NCI-H345 (cell line): ENCODE data around the gene TM4SF4.
"Not testable (repeated sequence)": the region's sequence is repeated elsewhere in the genome, so short reads cannot be mapped to it uniquely, and the experiment has no call there.

Experiments used
- DNase-seq: peaks from one replicate; lab custom pipeline; 2025; lab: John Stamatoyannopoulos, UW

The TM4SF4 gene, protein sequence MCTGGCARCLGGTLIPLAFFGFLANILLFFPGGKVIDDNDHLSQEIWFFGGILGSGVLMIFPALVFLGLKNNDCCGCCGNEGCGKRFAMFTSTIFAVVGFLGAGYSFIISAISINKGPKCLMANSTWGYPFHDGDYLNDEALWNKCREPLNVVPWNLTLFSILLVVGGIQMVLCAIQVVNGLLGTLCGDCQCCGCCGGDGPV

GRCh38 chr3:149474250-149474817 is at the start of gene TM4SF4:
TM4SF4 (plus strand) TSS chr3:149474697; CDS start chr3:149474878, 181 bp downstream.
- DNase-seq = no peak

DNA sequence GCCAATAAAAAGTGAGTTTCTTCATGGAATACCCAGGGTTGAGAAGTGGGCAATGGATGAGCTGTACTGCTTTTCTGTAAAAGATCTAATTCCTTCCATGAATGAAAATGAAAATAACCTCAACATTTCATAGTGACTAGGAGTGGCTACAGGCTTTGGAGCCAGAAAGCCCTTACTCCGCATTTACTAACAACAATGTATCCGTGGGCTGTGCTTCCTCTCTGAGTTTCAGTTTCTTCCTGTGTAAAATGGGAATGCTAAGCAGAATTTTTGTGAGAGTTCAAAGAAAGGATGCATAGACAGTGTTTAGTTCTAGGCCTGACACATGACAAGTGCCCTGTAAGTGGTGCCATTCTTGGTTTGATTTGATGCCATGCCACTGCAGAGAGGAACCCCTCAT is 49.6 kb upstream of the TM4SF4 start:
- no peak for DNase-seq

- no peak for DNase-seq
These were observed 48.2 kb upstream of the TM4SF4 start for GRCh38 chr3:149426325-149426724.

DNA sequence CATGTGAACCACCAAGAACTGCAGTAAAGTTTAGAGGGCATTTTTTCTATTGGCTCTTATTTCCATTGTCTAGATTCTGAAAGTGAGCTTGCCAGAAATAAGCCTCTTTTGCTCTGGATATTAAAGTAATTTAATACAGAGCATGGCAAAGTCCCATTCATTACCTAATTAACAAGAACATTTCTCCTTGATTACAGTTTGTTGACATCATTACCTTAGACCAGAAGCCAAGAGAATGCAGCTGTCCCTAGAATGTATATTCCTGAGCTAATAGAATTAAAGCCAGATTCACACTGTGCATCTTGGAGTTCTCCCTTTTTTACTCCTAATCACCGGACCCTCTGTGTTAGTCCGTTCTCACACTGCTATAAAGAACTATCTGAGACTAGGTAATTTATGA is 46.4 kb upstream of the TM4SF4 start:
- DNase-seq = no peak

DNA sequence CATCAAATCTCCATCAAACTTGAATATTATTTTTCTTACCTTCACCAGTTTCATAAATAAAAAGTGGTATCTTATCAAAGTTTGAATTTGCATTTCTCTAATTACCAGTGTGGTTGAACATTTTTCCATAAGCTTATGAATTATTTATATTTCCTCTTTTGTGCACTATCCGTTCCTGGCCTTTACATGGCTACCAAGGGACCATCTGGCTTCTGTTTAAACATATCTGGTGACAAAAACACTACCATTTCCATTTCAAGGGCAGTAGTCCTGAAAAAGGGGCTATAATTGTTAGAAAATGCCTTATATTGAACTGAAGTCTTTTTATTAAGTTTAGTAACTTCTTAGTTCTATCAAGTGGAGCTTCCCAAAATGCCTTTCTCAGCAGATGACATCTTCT is 44.3 kb upstream of the TM4SF4 start:
- no peak for DNase-seq

- DNase-seq = no peak
These were observed 42.3 kb upstream of the TM4SF4 start for GRCh38 chr3:149432149-149432548.

- DNase-seq = no peak
These were observed 38.3 kb upstream of the TM4SF4 start for GRCh38 chr3:149435996-149436885.

- no peak for DNase-seq
These were observed 37.2 kb upstream of the TM4SF4 start for GRCh38 chr3:149437286-149437685.

DNA sequence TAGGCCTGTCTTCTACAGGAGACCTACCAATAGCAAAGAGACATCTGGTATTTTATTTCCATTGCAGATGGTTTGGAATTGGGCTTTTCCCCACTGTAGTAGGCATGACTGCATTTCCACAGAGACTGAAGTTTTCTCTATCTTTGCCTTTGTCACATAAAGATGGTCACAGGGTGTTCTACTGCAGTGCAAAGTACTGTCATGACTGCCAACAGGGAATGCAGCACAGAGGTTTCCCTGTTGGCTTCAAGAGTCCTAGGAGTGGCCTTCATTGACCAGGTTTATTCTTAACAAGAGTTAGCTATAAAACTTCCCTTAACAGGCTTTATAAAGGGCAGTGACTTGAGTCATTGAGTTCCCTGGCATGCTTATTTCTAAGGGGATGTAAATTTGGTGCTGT is 36.8 kb upstream of the TM4SF4 start:
- no peak for DNase-seq

DNA sequence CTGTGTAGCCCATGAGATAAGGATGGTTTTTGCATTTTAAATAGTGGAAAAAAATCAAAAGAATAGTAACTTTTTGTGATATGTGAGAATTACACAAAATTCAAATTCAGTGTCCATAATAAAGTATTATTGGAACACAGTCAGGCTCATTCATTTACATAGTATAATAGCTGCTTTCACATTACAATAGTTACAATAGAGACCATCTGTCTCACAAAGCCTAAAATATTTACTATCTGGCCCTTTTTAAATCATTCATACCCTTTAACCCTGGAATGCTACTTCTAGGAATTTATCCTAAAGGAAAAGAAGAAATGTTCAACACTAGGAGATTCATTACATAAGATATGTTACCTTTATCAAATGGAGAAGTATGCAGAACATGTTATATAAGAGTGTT is 35.5 kb upstream of the TM4SF4 start:
- no peak for DNase-seq

- DNase-seq = no peak
These were observed 32.9 kb upstream of the TM4SF4 start for GRCh38 chr3:149441642-149442041.

- no peak for DNase-seq
These were observed 32.5 kb upstream of the TM4SF4 start for GRCh38 chr3:149442043-149442442.

DNA sequence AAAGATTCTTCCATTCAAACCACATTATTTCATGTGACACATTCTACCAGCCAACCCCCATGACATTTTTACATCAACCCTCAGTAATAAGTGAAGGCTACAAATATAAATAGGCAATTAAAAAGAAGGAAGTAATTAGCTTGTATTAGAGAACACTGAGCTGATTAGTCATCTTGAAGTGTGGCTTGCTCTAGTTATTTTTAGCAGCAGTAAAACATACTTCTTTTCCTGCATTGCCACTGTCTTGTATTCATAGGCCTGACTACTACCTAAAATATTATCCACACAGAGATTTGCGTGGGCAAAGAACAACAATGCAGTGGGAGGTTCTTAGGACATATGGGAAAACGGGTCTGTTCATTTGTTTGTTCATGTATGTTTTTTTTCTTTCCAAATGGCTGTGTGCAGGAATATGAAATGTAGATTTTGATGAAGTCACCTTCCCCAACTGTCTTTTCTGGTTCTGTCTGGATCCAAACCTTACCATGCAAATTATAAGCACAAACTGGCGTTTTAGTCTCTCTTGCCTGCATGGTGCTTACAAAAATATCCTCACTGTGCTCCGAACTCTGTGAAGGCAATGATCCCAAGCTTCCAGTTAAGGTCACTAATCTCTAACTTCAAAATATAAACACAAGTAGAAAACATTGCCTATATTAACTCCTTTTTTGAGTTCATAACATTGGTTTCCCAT is 31.5 kb upstream of the TM4SF4 start:
- DNase-seq = no peak

GRCh38 chr3:149443545-149443912 is 31.0 kb upstream of the TM4SF4 start:
- no peak for DNase-seq

DNA sequence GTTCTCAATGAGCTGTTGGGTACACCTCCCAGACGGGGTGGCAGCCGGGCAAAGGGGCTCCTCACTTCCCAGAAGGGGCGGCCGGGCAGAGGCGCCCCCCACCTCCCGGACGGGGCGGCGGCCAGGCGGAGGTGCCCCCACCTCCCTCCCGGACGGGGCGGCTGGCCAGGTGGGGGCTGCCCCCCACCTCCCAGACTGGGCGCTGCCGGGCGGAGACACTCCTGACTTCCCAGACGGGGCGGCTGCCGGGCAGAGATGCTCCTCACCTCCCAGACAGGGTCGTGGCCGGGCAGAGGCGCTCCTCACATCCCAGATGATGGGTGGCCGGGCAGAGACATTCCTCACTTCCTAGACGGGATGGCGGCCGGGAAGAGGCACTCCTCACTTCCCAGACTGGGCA is 29.6 kb upstream of the TM4SF4 start:
- not testable (repeated sequence) for DNase-seq

DNA sequence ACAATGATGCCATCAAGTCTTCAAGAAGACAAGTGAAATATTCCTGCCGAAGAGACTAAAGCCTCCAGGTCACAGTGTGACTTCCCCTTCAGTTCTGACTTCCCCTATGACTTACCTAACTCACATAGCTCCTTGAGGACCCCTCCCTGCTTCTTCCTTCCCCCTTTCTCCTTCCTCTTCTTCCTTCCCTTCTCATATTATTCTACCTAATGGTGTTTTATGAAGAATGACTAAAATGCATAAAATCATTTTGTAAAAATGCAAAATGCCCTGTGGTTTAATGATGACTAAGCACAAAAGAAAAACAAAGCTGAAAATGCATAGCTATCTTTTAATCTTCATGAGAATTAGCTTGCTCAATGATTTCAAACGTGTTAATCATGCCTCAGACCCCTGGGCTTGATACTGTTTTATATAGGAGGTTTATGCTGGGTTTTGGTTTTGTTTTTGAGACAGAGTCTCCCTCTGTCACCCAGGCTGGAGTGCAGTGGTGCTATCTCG is 26.1 kb upstream of the TM4SF4 start:
- no peak for DNase-seq

GRCh38 chr3:149449182-149449581 is 25.3 kb upstream of the TM4SF4 start:
- DNase-seq = no peak

DNA sequence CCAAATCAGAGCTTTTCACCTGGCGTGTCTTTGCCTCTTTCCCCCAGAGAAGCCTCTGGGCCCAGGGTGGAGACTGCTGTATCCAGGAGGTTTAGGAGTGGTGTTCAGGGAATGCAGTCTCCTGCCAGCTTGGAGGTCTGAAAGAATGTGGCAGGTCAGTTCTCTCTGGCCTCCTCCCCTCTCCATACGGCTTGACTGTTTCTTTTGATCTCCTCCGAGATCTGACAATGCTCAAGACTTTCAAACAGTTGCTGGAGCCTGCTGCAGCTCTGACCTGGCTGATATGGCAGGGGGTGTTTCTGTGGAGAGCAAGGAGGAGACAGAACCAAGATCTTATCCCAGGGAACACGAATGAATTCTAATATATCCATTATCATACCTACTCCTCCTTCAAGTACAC is 24.7 kb upstream of the TM4SF4 start:
- DNase-seq = no peak

DNA sequence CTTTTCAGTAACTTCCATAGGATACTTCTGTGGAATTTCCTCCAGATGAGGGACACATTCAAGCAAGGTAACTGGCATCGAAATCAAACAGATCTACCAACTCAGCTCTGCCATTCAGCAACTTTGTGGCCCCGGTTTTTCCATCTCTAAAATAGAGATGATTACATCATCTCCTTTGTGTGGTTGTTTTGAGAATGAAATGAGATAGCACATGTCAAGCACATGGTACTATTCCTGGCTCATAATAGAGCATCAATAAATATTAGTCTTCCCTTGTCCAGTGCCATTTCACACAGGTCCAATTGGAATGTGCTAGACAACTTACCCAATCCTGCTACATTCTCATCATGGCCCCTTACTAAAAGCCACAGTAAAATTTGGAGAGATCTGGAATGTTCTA is 24.2 kb upstream of the TM4SF4 start:
- DNase-seq = no peak

DNA sequence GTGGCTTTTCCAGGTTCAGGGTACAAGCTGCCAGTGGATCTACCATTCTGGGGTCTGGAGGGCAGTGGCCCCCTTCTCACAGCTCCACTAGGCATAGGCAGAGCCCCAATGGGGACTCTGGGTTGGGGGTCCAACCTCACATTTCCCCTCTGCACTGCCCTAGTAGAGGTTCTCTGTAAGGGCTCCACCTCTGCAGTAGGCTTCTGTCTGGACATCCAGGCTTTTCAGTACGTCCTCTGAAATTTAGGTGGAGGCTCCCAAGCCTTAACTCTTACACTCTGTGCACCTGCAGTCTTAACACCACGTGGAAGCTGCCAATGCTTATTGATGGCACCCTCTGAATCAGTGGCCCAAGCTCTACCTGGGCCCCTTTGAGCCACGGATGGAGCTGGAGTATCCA is 22.5 kb upstream of the TM4SF4 start:
- DNase-seq = no peak

GRCh38 chr3:149453140-149453805 is 21.2 kb upstream of the TM4SF4 start:
- DNase-seq = no peak

GRCh38 chr3:149454746-149455145 is 19.8 kb upstream of the TM4SF4 start:
- DNase-seq = no peak
